Endothelial cell of umbilical vein (primary cell): ENCODE measurements around the gene BABAM2.

Source experiments
- CTCF ChIP-seq, 2 donors: IDR thresholded peaks; 1 replicate in 1 of 2; 2 replicates in 1 of 2; pipeline ENCODE4 v1.5.1; 2011; ENCODE audit warnings: low read length in 2 of 2, mild to moderate bottlenecking in 2 of 2, moderate library complexity in 2 of 2, control low read depth in 1 of 2, inconsistent platforms in 1 of 2, low read depth in 1 of 2; ENCODE audit not compliant: insufficient read depth in 1 of 2; ENCODE audit errors: extremely low read depth in 1 of 2
- EZH2 ChIP-seq: IDR thresholded peaks from 2 replicates; pipeline ENCODE4 v1.6.1; 2012; ENCODE audit warnings: borderline replicate concordance, low read depth, mild to moderate bottlenecking, moderate library complexity, low read length, inconsistent platforms; ENCODE audit not compliant: severe bottlenecking
- MAX ChIP-seq: IDR thresholded peaks from 2 replicates; pipeline ENCODE4 v1.6.1; 2011; ENCODE audit not compliant: insufficient read depth, insufficient read length
- POLR2A ChIP-seq: IDR thresholded peaks from 2 replicates; pipeline ENCODE4 v1.6.1; 2012; ENCODE audit warnings: low read depth, mild to moderate bottlenecking, control low read depth, low read length

GRCh38 chr2:28219758-28220368, 329.3 kb downstream of the BABAM2 start:
- no peak for TF ChIP-seq CTCF (IDR thresholded peaks at IDR 0.05; ENCODE audit: extremely low read depth in 1 of 2, insufficient read depth in 1 of 2, low read depth in 1 of 2, low read length in 2 of 2)
- TF ChIP-seq EZH2 = no peak
- TF ChIP-seq POLR2A = no peak
- TF ChIP-seq MAX = no peak
